ENCODE measurements around the gene C1orf56.

The C1orf56 gene

GRCh38 chr1:151060657-151061421, 13.3 kb downstream of the C1orf56 start:
- TF ChIP-seq, protein P1, sequence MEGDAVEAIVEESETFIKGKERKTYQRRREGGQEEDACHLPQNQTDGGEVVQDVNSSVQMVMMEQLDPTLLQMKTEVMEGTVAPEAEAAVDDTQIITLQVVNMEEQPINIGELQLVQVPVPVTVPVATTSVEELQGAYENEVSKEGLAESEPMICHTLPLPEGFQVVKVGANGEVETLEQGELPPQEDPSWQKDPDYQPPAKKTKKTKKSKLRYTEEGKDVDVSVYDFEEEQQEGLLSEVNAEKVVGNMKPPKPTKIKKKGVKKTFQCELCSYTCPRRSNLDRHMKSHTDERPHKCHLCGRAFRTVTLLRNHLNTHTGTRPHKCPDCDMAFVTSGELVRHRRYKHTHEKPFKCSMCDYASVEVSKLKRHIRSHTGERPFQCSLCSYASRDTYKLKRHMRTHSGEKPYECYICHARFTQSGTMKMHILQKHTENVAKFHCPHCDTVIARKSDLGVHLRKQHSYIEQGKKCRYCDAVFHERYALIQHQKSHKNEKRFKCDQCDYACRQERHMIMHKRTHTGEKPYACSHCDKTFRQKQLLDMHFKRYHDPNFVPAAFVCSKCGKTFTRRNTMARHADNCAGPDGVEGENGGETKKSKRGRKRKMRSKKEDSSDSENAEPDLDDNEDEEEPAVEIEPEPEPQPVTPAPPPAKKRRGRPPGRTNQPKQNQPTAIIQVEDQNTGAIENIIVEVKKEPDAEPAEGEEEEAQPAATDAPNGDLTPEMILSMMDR (conservative IDR thresholded peaks at IDR 0.05; ENCODE audit: low read depth, low read length) = no peak
- no peak for DNase-seq (ENCODE audit: low read depth)
- peak overlapping the region; percentile 94 for H3K4me3 ChIP-seq (ENCODE audit: low read length)

GRCh38 chr1:151061704-151062103, 14.2 kb downstream of the C1orf56 start:
- peak overlapping the region; percentile 94 for H3K4me3 ChIP-seq (ENCODE audit: low read length)
- TF ChIP-seq, protein P1 (conservative IDR thresholded peaks at IDR 0.05; ENCODE audit: low read depth, low read length) = no peak
- DNase-seq (ENCODE audit: low read depth) = no peak

GRCh38 chr1:151062741-151063371, 15.3 kb downstream of the C1orf56 start:
- TF ChIP-seq, protein P1 (conservative IDR thresholded peaks at IDR 0.05; ENCODE audit: low read depth, low read length) = no peak
- no peak overlapping the region for H3K4me3 ChIP-seq (ENCODE audit: low read length)
- DNase-seq (ENCODE audit: low read depth) = peak; percentile 70

DNA sequence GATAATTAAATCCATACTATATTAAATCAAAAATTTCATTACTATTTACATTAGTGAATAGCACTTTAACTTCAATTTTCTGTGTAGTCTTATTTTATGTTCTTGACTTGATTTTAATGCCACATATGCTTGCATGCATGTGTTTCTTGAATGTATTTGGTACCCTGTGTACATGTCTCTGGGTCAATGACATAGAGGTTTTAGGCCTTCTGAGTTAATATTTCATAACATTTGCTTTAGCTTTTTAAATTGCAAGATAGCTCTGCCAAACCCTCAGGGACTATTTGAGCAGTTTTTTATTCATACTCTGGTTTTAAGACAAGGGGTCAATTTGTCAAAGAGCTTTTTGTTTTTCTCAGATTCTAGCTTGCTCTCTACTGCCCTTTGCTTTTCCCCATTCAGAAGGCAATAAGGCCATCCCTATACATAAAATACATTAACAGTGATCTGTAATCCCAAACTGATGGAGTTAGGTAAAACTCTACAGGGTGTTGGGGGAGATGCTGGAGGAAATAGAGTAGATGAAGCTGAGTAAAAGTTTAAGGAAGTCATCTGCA, 17.6 kb downstream of the C1orf56 start:
- no peak for DNase-seq (ENCODE audit: low read depth)

DNA sequence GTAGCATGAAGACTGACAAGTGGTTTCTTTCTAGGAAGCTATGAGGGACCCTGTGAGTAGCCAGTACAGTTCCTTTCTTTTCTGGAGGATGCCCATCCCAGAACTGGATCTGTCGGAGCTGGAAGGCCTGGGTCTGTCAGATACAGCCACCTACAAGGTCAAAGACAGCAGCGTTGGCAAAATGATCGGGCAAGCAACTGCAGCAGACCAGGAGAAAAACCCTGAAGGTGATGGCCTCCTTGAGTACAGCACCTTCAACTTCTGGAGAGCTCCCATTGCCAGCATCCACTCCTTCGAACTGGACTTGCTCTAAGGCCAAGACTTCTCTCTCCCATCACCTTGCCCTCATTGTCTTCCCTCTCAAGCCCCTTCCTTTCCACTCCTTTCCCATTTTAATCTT, 19.6 kb downstream of the C1orf56 start:
- TF ChIP-seq, protein P1 (conservative IDR thresholded peaks at IDR 0.05; ENCODE audit: low read depth, low read length) = no peak
- H3K4me3 ChIP-seq (ENCODE audit: low read length) = no peak overlapping the region
- no peak for DNase-seq (ENCODE audit: low read depth)

More for the DNA sequence above, 17.6 kb downstream of the C1orf56 start:
- H3K4me3 ChIP-seq (ENCODE audit: low read length) = no peak overlapping the region
- TF ChIP-seq, protein P1 (conservative IDR thresholded peaks at IDR 0.05; ENCODE audit: low read depth, low read length) = no peak

DNA sequence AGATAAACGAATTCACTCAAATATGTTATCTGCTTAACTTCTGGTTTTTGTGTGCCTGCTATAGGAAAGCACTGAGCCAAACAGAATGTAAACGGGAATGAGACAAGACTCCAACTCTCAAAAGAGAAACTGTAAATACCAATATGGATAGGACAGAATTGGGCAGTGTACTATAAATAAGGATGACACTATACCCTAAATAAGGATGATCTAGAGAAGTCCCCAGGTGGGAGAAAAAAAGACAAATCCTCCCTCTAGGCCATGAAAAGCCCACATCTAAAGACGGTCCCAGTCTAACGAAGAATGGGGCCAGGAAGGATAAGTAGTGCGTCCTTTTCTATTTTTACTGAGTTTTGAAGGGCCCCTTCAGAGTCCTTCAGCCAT, 21.5 kb downstream of the C1orf56 start:
- no peak overlapping the region for H3K4me3 ChIP-seq (ENCODE audit: low read length)
- DNase-seq (ENCODE audit: low read depth) = no peak
- TF ChIP-seq, protein P1 (conservative IDR thresholded peaks at IDR 0.05; ENCODE audit: low read depth, low read length) = no peak

All from retinal pigment epithelial cell (primary cell).